HG02798 (cell line): ENCODE results near the gene NLN.
"Not testable (repeated sequence)": the region's sequence is repeated elsewhere in the genome, so short reads cannot be mapped to it uniquely, and the experiment has no call there.

Experiments used
- ATAC-seq: cut with Tn5 transposase; IDR thresholded peaks from one replicate; pipeline ENCODE4 v1.9.1; 2021; ENCODE audit warnings: mild to moderate bottlenecking; ENCODE audit not compliant: unreplicated experiment, poor library complexity

NLN gene

DNA sequence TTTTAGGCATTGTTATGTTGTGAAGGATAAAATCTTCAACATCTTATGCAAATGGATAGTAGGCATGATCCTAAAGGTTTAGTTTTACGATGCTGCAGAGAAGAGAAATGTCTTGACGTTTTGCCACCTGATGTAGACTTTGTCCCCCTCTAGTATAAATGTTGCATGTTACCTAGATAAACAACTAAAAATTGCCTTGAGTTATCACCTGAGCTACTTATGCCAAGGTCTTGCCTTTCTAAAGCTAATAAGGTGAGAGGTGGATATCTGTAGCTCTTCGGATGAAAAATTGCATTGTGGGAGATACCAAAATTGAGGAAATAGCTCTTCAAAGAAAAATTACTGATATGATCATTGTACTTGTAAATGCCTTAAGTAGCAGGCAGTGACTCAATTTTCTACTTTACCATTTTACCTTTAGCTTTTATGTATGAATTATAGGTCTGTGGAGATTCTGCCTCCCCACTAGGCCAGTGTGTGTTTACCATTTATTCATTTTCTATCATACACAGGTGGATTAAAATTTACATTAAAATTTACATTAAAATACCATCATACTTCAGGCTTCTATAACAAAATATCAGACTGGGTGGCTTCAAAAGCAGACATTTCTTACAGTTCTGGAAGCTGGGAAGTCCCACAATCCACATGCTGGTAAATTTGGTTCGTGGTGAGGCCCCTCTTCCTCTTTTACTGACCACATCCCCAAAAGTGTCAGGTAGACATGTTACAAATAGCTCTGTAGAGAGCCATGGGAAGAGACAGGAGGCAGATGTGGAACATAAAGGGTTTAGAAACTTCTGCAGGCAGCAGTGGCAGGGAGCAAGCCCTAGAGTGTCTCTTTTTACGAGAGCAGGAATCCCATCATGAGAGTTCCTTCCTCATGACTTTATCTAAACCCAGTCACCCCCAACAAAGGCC lies 103.7 kb downstream of the NLN start:
- ATAC-seq = peak; percentile 68

DNA sequence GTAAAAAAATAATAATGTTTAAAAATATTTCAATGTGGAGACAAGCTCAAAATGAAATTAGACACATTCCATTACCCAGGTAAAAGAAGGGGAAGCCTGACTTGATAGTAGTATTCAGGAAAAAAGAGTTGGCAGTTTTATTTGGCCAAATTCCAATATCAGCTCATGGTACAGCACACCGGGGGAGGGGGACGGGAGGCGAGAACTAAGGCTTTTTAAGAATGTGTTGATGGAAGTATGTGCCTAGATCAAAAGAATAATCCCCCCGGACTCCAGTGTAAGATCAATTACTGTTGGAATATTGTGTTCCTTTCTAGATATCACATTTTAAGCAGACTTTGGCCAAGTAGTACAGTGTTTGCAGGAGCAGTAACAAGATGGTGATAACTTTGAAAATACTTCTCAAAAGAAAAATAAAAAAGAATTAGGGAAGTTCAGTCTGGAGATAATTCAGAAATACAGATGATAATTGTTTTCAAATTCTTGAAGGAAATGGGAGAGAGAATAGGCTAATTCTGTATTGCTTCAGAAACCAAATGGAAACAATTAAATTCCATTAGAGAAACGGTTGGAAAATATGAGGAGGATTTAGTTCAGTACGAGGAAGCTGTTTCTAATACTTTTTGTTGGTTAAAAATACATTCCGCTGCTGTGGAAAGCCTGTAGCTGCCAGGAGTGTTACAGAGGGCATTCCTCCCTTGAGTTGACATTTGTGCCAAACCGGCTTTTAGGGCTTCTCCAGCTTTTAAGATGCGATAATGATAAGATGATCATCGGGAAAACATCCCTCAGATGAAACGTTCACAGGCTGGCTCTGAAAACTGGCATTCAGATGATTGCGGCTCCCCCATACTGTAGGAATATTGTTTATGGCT lies 106.3 kb downstream of the NLN start:
- ATAC-seq = no peak

DNA sequence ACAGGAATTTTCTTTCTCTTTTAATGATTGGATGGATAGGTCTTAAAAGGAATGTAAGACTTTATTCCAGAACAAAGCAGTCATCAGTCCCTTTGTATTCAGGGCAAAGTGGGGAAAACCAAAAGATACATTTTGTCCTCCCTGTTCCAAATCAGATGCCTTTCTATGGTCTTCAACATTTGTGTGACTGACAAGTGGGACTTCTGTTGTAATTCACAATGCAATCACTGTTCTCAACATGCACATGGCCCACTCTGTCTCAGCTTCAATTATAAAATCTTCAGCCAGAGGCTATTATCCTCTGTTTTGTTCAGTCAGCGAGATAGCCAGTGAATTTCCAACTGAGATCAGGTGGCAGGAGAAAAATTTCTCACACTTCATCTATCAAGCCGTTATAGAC lies 108.9 kb downstream of the NLN start:
- no peak for ATAC-seq

DNA sequence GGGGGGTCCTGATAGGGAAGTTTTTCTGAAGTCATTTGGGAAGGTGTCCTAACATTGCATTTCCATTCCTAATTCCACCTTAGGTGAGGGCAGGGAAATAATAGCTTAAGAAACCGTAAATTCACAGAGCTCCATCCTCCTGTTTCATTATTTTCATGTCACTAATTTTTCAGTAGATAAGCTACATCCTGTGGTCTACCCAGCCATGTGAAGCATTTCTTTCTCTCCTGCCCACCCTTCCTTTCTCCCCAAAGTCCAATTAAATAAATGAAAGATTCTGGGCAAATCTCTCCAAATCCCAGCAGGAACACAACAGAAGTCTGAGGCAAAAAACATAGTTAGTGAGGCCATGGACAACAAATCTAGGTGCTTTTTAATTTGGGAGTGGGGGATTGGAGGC lies 109.3 kb downstream of the NLN start:
- no peak for ATAC-seq

DNA sequence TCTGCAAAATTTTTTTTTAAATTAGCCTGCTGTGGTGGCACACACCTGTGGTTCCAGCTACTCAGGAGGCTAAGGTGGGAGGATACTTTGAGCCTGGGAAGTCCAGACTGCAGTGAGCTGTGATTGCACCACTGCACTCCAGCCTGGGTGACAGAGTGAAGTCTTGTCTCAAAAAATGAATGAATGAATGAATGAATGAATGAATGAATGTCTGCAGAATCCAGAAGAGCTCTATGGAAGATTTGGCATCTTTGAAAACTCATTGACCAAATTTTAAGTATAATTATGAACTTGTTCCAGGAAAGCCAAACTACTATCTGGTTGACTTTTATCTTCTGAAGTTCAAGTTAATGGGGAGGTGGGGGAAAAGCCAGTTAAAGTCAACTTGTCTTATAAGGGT lies 110.1 kb downstream of the NLN start:
- ATAC-seq = no peak

DNA sequence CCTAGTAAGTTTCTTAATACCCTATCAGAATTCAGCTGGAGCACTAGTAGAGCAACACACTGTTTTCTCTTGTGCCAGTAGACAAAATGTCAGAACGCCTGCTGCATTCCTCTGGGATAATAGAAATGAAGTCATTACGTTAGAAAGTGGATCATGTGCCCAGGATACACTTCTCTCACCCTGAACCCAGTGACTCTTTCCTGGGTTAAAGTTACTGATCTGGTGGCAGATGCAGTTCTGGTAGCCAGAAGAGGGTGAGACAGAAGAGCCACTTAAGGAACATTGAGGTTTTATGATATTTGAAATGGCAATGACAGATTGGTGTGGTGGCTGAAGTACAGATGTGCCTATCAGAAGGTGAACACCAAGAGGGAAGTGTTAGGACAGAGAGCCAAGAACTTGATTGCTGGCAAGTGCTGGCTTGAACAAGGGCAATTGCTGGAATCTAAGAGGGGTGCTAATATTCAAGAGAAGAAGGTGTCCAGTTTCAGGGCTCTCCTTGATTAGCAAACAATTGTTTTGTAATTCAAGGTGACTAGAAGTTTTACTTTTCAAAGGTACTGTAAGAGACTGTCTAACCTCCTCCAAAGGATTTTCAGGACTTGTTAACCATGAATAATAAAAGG lies 110.7 kb downstream of the NLN start:
- no peak for ATAC-seq

DNA sequence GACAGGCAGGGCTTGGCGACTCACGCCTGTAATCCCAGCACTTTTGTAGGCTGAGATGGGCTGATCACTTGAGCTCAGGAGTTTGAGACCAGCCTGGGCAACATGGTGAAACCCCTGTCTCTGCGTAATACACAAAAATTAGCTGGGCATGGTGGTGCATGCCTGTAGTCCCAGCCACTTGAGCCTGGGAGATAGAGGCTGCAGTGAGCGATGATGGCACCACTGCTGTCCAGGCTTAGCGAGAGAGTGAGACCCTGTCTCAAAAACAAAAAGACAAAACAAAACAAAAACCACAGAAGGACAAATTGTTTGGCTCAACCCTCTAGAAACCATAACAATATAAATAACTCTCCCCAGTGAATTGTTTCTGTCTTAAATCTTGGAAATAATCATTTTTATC lies 111.8 kb downstream of the NLN start:
- no peak for ATAC-seq

DNA sequence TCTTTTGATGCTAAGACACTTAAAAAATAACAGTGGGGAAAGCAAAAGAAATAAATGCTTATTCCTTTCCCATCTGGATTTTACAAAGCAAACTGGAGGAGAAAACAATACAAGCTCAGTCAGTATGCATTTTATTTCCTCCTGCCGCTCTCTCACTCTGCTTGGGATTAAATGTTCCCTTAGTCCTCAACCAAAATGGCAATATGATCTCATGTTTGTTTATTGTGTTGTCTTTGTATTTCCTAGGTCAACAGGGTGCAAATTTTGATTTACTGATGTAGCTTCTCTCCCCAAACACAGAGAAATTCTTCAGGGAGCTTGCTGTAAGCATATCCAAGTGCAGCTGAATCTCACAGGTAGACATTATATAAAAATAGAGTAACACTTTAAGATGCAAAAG lies 112.3 kb downstream of the NLN start:
- no peak for ATAC-seq

DNA sequence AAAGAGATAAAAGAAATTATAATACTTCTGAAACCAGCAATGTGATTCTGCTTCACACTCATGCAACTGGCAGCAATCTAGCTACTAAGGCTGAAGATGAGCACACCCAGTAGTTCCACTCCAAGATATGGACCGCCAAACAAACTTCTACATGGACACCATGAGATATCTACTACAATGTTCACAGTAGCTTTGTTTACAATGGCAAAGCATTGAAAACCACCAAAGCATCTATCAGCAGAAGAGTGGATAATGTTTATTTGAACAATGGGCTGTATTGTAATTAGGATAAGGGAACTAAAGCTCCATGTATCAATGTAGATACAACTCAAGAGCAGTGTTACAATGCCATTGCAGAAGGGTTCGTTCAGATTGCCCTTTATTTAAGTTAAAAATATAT lies 113.2 kb downstream of the NLN start:
- ATAC-seq = no peak

DNA sequence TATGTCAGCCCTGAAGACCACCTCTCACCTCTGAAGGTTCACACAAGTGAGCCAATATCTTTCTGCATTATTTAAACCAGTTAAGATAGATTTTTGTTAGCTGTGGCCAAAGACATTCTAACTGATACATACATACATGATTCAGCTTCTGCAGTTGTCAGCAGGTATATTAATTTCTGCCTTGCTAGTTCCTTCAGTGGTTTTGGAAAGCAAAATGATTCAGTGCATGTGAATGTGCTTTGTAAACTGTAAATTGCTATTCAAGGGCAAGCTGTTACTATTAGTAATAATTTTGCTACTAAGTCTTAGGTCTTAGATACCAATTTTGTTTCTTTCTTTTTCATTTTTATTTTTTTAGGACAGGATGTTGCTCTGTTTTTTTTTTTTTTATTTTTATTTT lies 115.1 kb downstream of the NLN start:
- ATAC-seq = no peak

DNA sequence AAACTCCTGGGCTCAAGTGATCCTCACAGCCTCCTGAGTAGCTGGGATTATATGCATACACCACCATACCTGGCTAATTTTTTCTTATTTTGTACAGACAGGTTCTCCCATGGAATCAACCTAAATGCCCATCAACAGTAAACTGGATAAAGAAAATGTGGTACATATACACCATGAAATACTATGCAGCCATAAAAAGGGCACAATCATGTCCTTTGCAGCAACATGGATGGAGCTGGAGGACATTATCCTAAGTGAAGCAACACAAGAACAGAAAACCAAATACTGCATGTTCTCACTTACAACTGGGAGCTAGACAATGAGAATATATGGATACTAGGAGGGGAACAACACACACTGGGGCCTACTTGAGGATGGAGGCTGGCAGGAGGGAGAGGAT lies 117.2 kb downstream of the NLN start:
- ATAC-seq = not testable (repeated sequence)

DNA sequence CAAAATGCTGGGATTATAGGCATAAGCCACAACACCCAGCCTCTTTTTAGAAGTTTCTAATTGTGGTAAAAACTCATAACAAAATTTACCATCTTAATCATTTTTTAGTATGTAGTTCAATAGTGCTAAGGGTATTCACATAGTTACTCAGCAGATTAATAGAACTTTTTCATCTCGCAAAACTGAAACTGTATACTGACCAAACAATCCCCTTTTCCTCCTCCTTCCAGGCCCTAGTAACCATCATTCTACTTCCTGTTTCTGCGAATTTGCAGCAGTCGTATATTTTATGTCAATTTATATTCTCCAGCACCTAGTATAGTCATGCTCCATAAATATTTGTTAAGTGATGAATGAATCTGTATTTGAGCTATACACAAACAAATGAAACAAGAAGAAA lies 118.1 kb downstream of the NLN start:
- ATAC-seq = no peak

DNA sequence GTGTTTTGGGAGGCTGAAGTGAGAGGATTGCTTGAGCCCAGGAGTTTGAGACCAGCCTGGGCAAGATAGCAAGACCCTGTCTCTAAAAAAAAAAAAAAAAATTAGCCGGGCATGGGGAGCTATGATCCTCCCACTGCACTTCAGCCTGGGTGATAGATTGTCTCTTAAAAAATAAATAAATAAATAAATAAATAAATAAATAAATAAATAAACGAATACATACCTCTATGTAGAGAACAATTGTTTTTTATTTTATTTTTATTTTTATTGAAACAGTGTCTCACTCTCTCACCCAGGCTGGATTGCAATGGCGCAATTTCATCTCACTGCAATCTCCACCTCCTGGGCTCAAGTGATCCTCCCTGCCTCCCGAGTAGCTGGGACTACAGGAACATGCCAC lies 122.8 kb downstream of the NLN start:
- ATAC-seq = not testable (repeated sequence)

DNA sequence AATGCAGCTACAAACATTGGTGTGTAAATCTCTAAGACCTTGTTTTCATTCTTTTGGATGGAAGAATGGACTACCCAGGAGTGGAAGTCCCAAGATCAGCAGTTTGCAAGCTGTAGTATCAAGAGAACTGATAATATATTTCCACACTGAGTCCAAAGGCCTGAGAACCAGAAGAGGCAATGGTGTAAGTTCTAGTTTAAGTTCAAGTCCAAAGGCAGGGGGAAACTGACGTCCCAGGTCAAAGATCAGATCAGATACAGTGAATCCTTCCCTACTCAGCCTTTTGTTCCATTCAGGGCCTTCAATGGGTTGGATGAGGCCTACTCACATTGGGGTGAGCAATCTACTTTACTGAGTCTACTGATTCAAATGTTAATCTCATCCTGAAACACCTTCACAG lies 124.1 kb downstream of the NLN start:
- ATAC-seq = no peak

DNA sequence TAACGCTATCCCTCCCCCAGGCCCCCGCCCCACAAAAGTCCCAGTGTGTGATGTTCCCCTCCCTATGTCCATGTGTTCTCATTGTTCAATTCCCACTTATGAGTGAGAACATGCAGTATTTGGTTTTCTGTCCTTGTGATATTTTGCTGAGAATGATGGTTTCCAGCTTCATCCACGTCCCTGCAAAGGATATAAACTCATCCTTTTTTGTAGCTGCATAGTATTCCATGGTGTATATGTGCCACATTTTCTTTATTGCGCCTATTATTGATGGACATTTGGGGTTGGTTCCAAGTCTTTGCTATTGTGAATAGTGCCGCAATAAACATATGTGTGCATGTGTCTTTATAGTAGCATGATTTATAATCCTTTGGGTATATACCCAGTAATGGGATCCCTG lies 125.0 kb downstream of the NLN start:
- not testable (repeated sequence) for ATAC-seq

DNA sequence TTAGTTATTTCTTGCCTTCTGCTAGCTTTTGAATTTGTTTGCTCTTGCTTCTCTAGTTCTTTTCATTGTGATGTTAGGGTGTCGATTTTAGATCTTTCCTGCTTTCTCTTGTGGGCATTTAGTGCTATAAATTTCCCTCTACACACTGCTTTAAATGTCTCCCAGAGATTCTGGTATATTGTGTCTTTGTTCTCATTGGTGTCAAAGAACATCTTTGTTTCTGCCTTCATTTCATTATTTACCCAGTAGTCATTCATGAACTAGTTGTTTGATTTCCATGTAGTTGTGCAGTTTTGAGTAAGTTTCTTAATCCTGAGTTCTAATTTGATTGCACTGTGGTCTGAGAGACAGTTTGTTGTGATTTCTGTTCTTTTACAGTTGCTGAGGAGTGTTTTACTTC lies 127.9 kb downstream of the NLN start:
- ATAC-seq = not testable (repeated sequence)

DNA sequence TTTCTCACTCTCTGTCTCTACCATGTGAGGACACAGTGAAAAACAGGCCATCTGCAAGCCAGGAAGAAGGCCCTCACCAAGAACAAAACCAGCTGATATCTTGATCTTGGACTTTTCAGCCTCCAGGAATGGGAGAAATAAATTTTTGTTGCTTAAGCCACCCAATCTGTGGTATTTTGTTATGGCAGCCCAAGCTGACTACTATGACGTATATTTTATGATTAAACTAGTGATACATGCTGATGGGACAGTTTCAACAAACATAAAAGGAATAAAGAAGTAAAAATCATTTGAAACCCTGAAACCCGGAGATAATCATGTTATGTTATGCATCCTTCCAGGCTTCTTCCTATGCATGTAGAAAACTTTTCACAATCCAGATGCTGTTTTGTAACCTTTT lies 132.9 kb downstream of the NLN start:
- ATAC-seq = no peak

DNA sequence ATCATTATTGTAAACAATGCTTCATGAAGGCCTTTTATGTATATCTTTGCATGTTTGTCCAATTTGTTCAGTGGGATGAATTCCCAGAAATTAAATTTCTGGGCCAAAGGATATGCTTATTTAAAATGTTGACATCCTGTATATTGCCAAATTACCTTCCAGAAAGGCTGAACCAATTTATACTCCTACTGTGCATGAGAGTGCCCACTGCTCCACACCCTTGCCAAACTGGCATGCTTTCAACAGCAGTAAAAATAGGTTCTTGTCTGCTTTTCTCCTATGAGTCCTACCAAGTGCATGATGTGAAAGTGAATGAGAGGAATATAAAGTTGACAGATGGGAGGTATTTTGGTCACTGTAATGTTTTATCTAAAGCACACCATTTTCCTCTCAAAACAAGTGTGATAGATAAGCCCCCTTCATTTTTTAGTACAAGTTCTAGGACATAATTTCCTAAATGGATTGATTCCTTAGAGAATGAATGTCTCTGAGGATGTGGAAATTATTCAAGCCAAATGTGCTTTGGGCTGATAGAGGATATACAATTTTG lies 133.8 kb downstream of the NLN start:
- no peak for ATAC-seq

DNA sequence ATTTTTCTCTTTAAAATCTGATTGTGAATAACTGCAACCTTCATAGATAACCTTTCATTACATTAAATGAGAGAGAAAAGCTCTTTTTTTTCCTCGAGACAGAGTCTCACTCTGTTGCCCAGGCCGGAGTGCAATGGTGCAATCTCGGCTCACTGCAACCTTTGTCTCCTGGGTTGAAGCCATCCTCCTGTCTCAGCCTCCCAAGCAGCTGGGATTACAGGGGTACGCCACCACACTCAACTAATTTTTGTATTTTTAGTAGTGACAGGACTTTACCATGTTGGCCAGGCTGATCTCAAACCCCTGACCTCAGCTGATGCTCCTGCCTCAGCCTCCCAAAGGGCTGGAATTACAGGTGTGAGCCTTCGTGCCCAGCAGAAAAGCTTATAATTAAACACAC lies 134.5 kb downstream of the NLN start:
- ATAC-seq = no peak

DNA sequence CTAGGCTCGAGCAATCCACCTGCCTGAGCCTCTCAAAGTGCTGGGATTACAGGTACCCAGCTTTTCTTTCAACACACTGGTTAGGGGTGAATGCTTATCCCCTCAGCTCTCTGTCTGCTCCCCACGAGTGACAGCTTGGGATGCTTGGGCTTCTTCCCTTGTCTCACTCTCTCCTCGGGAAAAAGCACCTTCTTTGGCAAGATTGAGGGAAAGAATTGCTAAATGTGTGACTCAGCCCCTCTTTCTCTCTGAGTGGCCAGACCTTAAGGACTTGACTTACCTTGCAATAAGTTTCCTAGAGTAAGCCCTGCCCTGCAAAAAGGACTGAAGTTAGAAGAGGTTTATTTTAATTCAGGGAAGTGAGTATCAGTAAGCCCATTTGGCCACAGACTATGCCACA lies 136.3 kb downstream of the NLN start:
- no peak for ATAC-seq

DNA sequence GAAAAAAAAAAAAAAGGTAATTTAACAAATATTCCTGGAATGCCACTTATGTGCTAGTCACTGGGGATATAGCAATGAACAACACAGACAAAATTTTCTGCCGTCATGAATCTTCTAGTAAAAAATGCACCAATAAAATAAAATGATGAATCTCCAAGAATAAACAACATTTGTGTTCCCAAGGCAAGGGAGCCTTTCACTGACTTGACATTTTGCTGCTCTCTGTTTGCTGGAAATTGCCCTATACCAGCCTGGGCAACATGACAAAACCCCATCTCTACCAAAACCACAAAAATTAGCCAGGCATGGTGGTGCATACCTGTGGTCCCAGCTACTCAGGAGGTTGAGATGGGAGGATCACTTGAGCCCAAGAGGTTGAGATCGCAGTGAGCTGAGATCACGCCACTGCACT lies 139.8 kb downstream of the NLN start:
- ATAC-seq = no peak
